OCI-LY3 (cell line): ENCODE results near the gene ZHX3.

Source experiments
- EZH2phosphoT487 ChIP-seq: fragments of 200-600 bp; shearing (Covaris generic); IDR thresholded peaks from 2 replicates; pipeline ENCODE4 v1.6.1; 2018; ENCODE audit warnings: antibody characterized with exemption, mixed run types, low read depth
- TF ChIP-seq, protein P1 (sequence below): fragments of 200-600, 300-600 bp; sonication (generic); IDR thresholded peaks from 2 replicates; pipeline ENCODE4 v1.5.1; 2014; ENCODE audit warnings: antibody characterized with exemption, low read length, low read depth

DNA sequence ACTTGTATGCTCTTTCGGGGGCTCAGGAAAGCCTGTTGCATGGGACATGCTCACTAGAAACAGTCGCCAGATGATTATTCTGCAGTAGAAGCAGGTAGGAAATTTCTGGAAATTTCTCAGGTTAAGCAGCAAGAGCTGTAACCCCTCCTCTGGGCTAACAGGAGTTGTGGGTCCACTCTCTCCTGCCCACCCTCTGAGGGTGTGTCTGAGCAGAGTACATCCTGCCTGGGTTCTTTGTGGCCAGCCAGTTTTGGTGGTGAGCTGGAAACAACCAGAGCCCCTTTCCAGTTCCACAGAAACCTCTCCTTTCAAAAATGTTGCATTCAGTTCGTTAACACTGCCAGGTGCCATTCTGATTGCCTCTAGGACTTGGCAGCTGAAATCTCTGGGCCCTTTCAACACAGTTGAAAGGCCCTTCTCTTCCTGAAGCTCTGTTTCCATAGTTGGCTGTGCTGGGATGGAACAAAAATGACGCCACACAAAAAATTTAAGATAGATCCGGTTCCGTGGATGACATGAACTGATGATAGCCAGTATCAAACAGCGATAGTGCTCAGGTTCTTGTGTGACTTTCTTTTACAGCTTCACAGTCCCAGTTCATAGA lies 141.7 kb downstream of the ZHX3 start:
- TF ChIP-seq, protein P1, sequence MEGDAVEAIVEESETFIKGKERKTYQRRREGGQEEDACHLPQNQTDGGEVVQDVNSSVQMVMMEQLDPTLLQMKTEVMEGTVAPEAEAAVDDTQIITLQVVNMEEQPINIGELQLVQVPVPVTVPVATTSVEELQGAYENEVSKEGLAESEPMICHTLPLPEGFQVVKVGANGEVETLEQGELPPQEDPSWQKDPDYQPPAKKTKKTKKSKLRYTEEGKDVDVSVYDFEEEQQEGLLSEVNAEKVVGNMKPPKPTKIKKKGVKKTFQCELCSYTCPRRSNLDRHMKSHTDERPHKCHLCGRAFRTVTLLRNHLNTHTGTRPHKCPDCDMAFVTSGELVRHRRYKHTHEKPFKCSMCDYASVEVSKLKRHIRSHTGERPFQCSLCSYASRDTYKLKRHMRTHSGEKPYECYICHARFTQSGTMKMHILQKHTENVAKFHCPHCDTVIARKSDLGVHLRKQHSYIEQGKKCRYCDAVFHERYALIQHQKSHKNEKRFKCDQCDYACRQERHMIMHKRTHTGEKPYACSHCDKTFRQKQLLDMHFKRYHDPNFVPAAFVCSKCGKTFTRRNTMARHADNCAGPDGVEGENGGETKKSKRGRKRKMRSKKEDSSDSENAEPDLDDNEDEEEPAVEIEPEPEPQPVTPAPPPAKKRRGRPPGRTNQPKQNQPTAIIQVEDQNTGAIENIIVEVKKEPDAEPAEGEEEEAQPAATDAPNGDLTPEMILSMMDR, result no peak
- no peak for TF ChIP-seq EZH2phosphoT487
